Glomerular visceral epithelial cell (primary cell): ENCODE data around the gene SPCS3.
"Not testable (repeated sequence)": the region's sequence is repeated elsewhere in the genome, so short reads cannot be mapped to it uniquely, and the experiment has no call there.

Experiments
- DNase-seq: peaks from one replicate; pipeline ENCODE4 v3.0.0-alpha.2; 2016; ENCODE audit errors: extremely low spot score

The SPCS3 gene

GRCh38 chr4:176346836-176347235 lies 27.1 kb downstream of the SPCS3 start:
- not testable (repeated sequence) for DNase-seq

- no peak for DNase-seq
These were observed 30.9 kb downstream of the SPCS3 start for GRCh38 chr4:176350671-176351070.

GRCh38 chr4:176354884-176355283 lies 35.1 kb downstream of the SPCS3 start:
- no peak for DNase-seq

GRCh38 chr4:176357359-176358082 lies 37.8 kb downstream of the SPCS3 start:
- DNase-seq, result no peak

- no peak for DNase-seq
These were observed 38.3 kb downstream of the SPCS3 start for GRCh38 chr4:176358083-176358469.

- DNase-seq, result no peak
These were observed 39.8 kb downstream of the SPCS3 start for GRCh38 chr4:176359590-176359989.

- no peak for DNase-seq
These were observed 40.7 kb downstream of the SPCS3 start for GRCh38 chr4:176360446-176360845.

GRCh38 chr4:176363072-176363471 lies 43.3 kb downstream of the SPCS3 start:
- DNase-seq, result no peak

GRCh38 chr4:176367771-176368465 lies 48.2 kb downstream of the SPCS3 start:
- no peak for DNase-seq

GRCh38 chr4:176376032-176376614 lies 56.4 kb downstream of the SPCS3 start:
- DNase-seq, result peak; percentile 13

- peak; percentile 39 for DNase-seq
These were observed 58.0 kb downstream of the SPCS3 start for GRCh38 chr4:176377780-176378179.

- DNase-seq, result peak; percentile 33
These were observed 60.8 kb downstream of the SPCS3 start for GRCh38 chr4:176380352-176381157.
